ENCODE results near the gene TSHZ2. TPM values are rescaled to one million over a fixed set of nuclear protein-coding genes. Genes with fewer than 3 reads are reported as not detected.
"Not testable (repeated sequence)": the region's sequence is repeated elsewhere in the genome, so short reads cannot be mapped to it uniquely, and the experiment has no call there.

TSHZ2 gene
- total and polyA plus RNA-seq, 9 donors: 7.3 to 23.1 (median 12.5) TPM

- H3K27ac ChIP-seq (ENCODE audit: low read length): no peak overlapping the region
- H3K27me3 ChIP-seq (ENCODE audit: control insufficient read depth, insufficient read depth, low read length): no peaks in the 10 kb centered on the region
- H3K9me3 ChIP-seq (replicated peaks; ENCODE audit: control insufficient read depth, low read depth, low read length): no peaks in the 10 kb centered on the region
- no CpG with 5 or more reads among the region's 7 CpGs for WGBS (ENCODE audit: insufficient coverage)
- H3K4me1 ChIP-seq (ENCODE audit: control insufficient read depth, insufficient read depth, low read length): no peaks in the 10 kb centered on the region
- DNase-seq: no peak
- no peaks in the 10 kb centered on the region for H3K36me3 ChIP-seq (ENCODE audit: control insufficient read depth, insufficient read depth, low read length)
- H3K4me3 ChIP-seq (ENCODE audit: low read length): no peak overlapping the region
Observed at GRCh38 chr20:53422039-53422438, 449.9 kb downstream of the TSHZ2 start.

GRCh38 chr20:53423587-53424146 is 451.5 kb downstream of the TSHZ2 start:
- WGBS (ENCODE audit: insufficient coverage): 86% methylated on average over 12 of the region's 12 CpGs
- Histone ChIP-seq H3K4me3 (ENCODE audit: low read length) (no peak overlapping the region), H3K36me3 (ENCODE audit: control insufficient read depth, insufficient read depth, low read length) (no peaks in the 10 kb centered on the region), H3K27me3 (ENCODE audit: control insufficient read depth, insufficient read depth, low read length) (no peaks in the 10 kb centered on the region), H3K4me1 (ENCODE audit: control insufficient read depth, insufficient read depth, low read length) (no peaks in the 10 kb centered on the region), H3K27ac (ENCODE audit: low read length) (no peak overlapping the region), H3K9me3 (replicated peaks; ENCODE audit: control insufficient read depth, low read depth, low read length) (no peaks in the 10 kb centered on the region)
- DNase-seq: no peak

- no CpG with 5 or more reads among the region's 4 CpGs for WGBS (ENCODE audit: insufficient coverage)
- no peak for DNase-seq
- H3K4me1 ChIP-seq (ENCODE audit: control insufficient read depth, insufficient read depth, low read length): no peaks in the 10 kb centered on the region
- no peaks in the 10 kb centered on the region for H3K36me3 ChIP-seq (ENCODE audit: control insufficient read depth, insufficient read depth, low read length)
- H3K27ac ChIP-seq (ENCODE audit: low read length): no peak overlapping the region
- H3K4me3 ChIP-seq (ENCODE audit: low read length): no peak overlapping the region
- H3K27me3 ChIP-seq (ENCODE audit: control insufficient read depth, insufficient read depth, low read length): no peaks in the 10 kb centered on the region
- no peaks in the 10 kb centered on the region for H3K9me3 ChIP-seq (replicated peaks; ENCODE audit: control insufficient read depth, low read depth, low read length)
Observed at GRCh38 chr20:53425481-53425880, 453.3 kb downstream of the TSHZ2 start.

GRCh38 chr20:53425941-53426340 is 453.8 kb downstream of the TSHZ2 start:
- no peak overlapping the region for H3K4me3 ChIP-seq (ENCODE audit: low read length)
- no peak overlapping the region for H3K27ac ChIP-seq (ENCODE audit: low read length)
- no CpG with 5 or more reads among the region's 3 CpGs for WGBS (ENCODE audit: insufficient coverage)
- no peaks in the 10 kb centered on the region for H3K4me1 ChIP-seq (ENCODE audit: control insufficient read depth, insufficient read depth, low read length)
- H3K27me3 ChIP-seq (ENCODE audit: control insufficient read depth, insufficient read depth, low read length): no peaks in the 10 kb centered on the region
- peak; percentile 15 for DNase-seq
- no peaks in the 10 kb centered on the region for H3K9me3 ChIP-seq (replicated peaks; ENCODE audit: control insufficient read depth, low read depth, low read length)
- no peaks in the 10 kb centered on the region for H3K36me3 ChIP-seq (ENCODE audit: control insufficient read depth, insufficient read depth, low read length)

- no peak overlapping the region for H3K27ac ChIP-seq (ENCODE audit: low read length)
- H3K9me3 ChIP-seq (replicated peaks; ENCODE audit: control insufficient read depth, low read depth, low read length): no peaks in the 10 kb centered on the region
- H3K4me3 ChIP-seq (ENCODE audit: low read length): no peak overlapping the region
- H3K36me3 ChIP-seq (ENCODE audit: control insufficient read depth, insufficient read depth, low read length): no peaks in the 10 kb centered on the region
- H3K4me1 ChIP-seq (ENCODE audit: control insufficient read depth, insufficient read depth, low read length): no peaks in the 10 kb centered on the region
- WGBS (ENCODE audit: insufficient coverage): 33% methylated on average over 1 of the region's 6 CpGs
- no peak for DNase-seq
- no peaks in the 10 kb centered on the region for H3K27me3 ChIP-seq (ENCODE audit: control insufficient read depth, insufficient read depth, low read length)
Observed at GRCh38 chr20:53426766-53427312, 454.7 kb downstream of the TSHZ2 start.

GRCh38 chr20:53427951-53428350 is 455.8 kb downstream of the TSHZ2 start:
- WGBS (ENCODE audit: insufficient coverage): no CpG with 5 or more reads among the region's 2 CpGs
- H3K27me3 ChIP-seq (ENCODE audit: control insufficient read depth, insufficient read depth, low read length): no peaks in the 10 kb centered on the region

GRCh38 chr20:53428588-53428987 is 456.4 kb downstream of the TSHZ2 start:
- Histone ChIP-seq H3K9me3 (replicated peaks; ENCODE audit: control insufficient read depth, low read depth, low read length) (no peaks in the 10 kb centered on the region), H3K4me3 (ENCODE audit: low read length) (no peak overlapping the region), H3K27me3 (ENCODE audit: control insufficient read depth, insufficient read depth, low read length) (no peaks in the 10 kb centered on the region), H3K4me1 (ENCODE audit: control insufficient read depth, insufficient read depth, low read length) (no peaks in the 10 kb centered on the region), H3K27ac (ENCODE audit: low read length) (no peak overlapping the region), H3K36me3 (ENCODE audit: control insufficient read depth, insufficient read depth, low read length) (no peaks in the 10 kb centered on the region)
- 100% methylated on average over 1 of the region's 3 CpGs for WGBS (ENCODE audit: insufficient coverage)
- no peak for DNase-seq

More at GRCh38 chr20:53427951-53428350, 455.8 kb downstream of the TSHZ2 start:
- DNase-seq: no peak
- no peaks in the 10 kb centered on the region for H3K36me3 ChIP-seq (ENCODE audit: control insufficient read depth, insufficient read depth, low read length)
- H3K9me3 ChIP-seq (replicated peaks; ENCODE audit: control insufficient read depth, low read depth, low read length): no peaks in the 10 kb centered on the region
- no peak overlapping the region for H3K27ac ChIP-seq (ENCODE audit: low read length)
- H3K4me3 ChIP-seq (ENCODE audit: low read length): no peak overlapping the region
- no peaks in the 10 kb centered on the region for H3K4me1 ChIP-seq (ENCODE audit: control insufficient read depth, insufficient read depth, low read length)

- Histone ChIP-seq H3K4me1 (ENCODE audit: control insufficient read depth, insufficient read depth, low read length) (no peaks in the 10 kb centered on the region), H3K27me3 (ENCODE audit: control insufficient read depth, insufficient read depth, low read length) (no peaks in the 10 kb centered on the region), H3K27ac (ENCODE audit: low read length) (no peak overlapping the region), H3K36me3 (ENCODE audit: control insufficient read depth, insufficient read depth, low read length) (no peaks in the 10 kb centered on the region), H3K4me3 (ENCODE audit: low read length) (no peak overlapping the region), H3K9me3 (replicated peaks; ENCODE audit: control insufficient read depth, low read depth, low read length) (no peaks in the 10 kb centered on the region)
- no CpG with 5 or more reads among the region's 3 CpGs for WGBS (ENCODE audit: insufficient coverage)
- no peak for DNase-seq
Observed at GRCh38 chr20:53428996-53429395, 456.8 kb downstream of the TSHZ2 start.

GRCh38 chr20:53434662-53435061 is 462.5 kb downstream of the TSHZ2 start:
- no peaks in the 10 kb centered on the region for H3K9me3 ChIP-seq (replicated peaks; ENCODE audit: control insufficient read depth, low read depth, low read length)
- no peaks in the 10 kb centered on the region for H3K27me3 ChIP-seq (ENCODE audit: control insufficient read depth, insufficient read depth, low read length)
- H3K4me1 ChIP-seq (ENCODE audit: control insufficient read depth, insufficient read depth, low read length): no peaks in the 10 kb centered on the region
- H3K36me3 ChIP-seq (ENCODE audit: control insufficient read depth, insufficient read depth, low read length): no peaks in the 10 kb centered on the region
- WGBS (ENCODE audit: insufficient coverage): 40% methylated on average over 5 of the region's 10 CpGs
- H3K4me3 ChIP-seq (ENCODE audit: low read length): no peak overlapping the region
- H3K27ac ChIP-seq (ENCODE audit: low read length): peak overlapping the region; percentile 49
- peak; percentile 73 for DNase-seq

- not testable (repeated sequence) for H3K4me3 ChIP-seq (ENCODE audit: low read length); DNase-seq; H3K27me3 ChIP-seq (ENCODE audit: control insufficient read depth, insufficient read depth, low read length)
Observed at GRCh38 chr20:53436927-53437326, 464.8 kb downstream of the TSHZ2 start.

GRCh38 chr20:53438368-53438767 is 466.2 kb downstream of the TSHZ2 start:
- no peaks in the 10 kb centered on the region for H3K4me1 ChIP-seq (ENCODE audit: control insufficient read depth, insufficient read depth, low read length)

More at GRCh38 chr20:53436927-53437326, 464.8 kb downstream of the TSHZ2 start:
- H3K27ac ChIP-seq (ENCODE audit: low read length); H3K4me1 ChIP-seq (ENCODE audit: control insufficient read depth, insufficient read depth, low read length); H3K36me3 ChIP-seq (ENCODE audit: control insufficient read depth, insufficient read depth, low read length); H3K9me3 ChIP-seq (replicated peaks; ENCODE audit: control insufficient read depth, low read depth, low read length): not testable (repeated sequence)
- WGBS (ENCODE audit: insufficient coverage): 95% methylated on average over 3 of the region's 4 CpGs

More at GRCh38 chr20:53438368-53438767, 466.2 kb downstream of the TSHZ2 start:
- WGBS (ENCODE audit: insufficient coverage): 92% methylated on average over 3 of the region's 4 CpGs
- no peaks in the 10 kb centered on the region for H3K27me3 ChIP-seq (ENCODE audit: control insufficient read depth, insufficient read depth, low read length)
- H3K4me3 ChIP-seq (ENCODE audit: low read length): no peak overlapping the region
- no peaks in the 10 kb centered on the region for H3K9me3 ChIP-seq (replicated peaks; ENCODE audit: control insufficient read depth, low read depth, low read length)
- H3K27ac ChIP-seq (ENCODE audit: low read length): no peak overlapping the region
- H3K36me3 ChIP-seq (ENCODE audit: control insufficient read depth, insufficient read depth, low read length): no peaks in the 10 kb centered on the region
- no peak for DNase-seq
